T-helper 1 cell treated with Interleukin-12 subunit alpha and Interleukin-12 subunit beta and Interleukin-4 antibody, amounts not matched to agents 30 ng/mL and 1 ng/mL, for 36 hours (primary cell): ENCODE measurements around the gene MRGPRG. TPM values are rescaled to one million over a fixed set of nuclear protein-coding genes. Genes with fewer than 3 reads are reported as not detected.

Experiments used
- intact Hi-C: fragments of 100-400 bp; cut with micrococcal nuclease; formaldehyde crosslinking; loops from one replicate; pipeline ENCODE4 v1.15.1; 2024
- total RNA-seq: library from RNA; stranded (reverse); gene quantifications from 2 replicates; pipeline ENCODE4 v1.2.3, GENCODE V29; 2022

MRGPRG gene
- total RNA-seq, 1 donor from 2014 or later, result not detected

- intact Hi-C loops, result no loop called here
Observed at GRCh38 chr11:3195251-3196160, 23.1 kb downstream of the MRGPRG start.

- intact Hi-C loops, result no loop called here
Observed at GRCh38 chr11:3194016-3194816, 24.4 kb downstream of the MRGPRG start.

- intact Hi-C loops, result no loop called here
Observed at GRCh38 chr11:3193373-3194015, 25.1 kb downstream of the MRGPRG start.

- intact Hi-C loops, result no loop called here
Observed at GRCh38 chr11:3192511-3193372, 25.9 kb downstream of the MRGPRG start.

GRCh38 chr11:3191586-3192324 is 26.9 kb downstream of the MRGPRG start:
- intact Hi-C loops, result no loop called here

GRCh38 chr11:3190600-3190999 is 28.0 kb downstream of the MRGPRG start:
- intact Hi-C loops, result no loop called here

GRCh38 chr11:3189886-3190583 is 28.6 kb downstream of the MRGPRG start:
- intact Hi-C loops, result no loop called here

GRCh38 chr11:3189196-3189843 is 29.3 kb downstream of the MRGPRG start:
- intact Hi-C loops, result no loop called here

GRCh38 chr11:3188496-3189195 is 30.0 kb downstream of the MRGPRG start:
- intact Hi-C loops, result no loop called here

GRCh38 chr11:3186166-3186953 is 32.3 kb downstream of the MRGPRG start:
- intact Hi-C loops, result no loop called here

GRCh38 chr11:3184732-3185347 is 33.8 kb downstream of the MRGPRG start:
- intact Hi-C loops, result no loop called here

- intact Hi-C loops, result no loop called here
Observed at GRCh38 chr11:3183523-3183922, 35.1 kb downstream of the MRGPRG start.

- intact Hi-C loops, result no loop called here
Observed at GRCh38 chr11:3182462-3182852, 36.2 kb downstream of the MRGPRG start.

- intact Hi-C loops, result no loop called here
Observed at GRCh38 chr11:3181725-3182461, 36.7 kb downstream of the MRGPRG start.

GRCh38 chr11:3180869-3181268 is 37.7 kb downstream of the MRGPRG start:
- intact Hi-C loops, result no loop called here

- intact Hi-C loops, result no loop called here
Observed at GRCh38 chr11:3178349-3178748, 40.3 kb downstream of the MRGPRG start.
